GM12873 (cell line): Measurements from ENCODE around the gene LRRTM4.

Experiments used
- TF ChIP-seq, protein P1 (sequence below): IDR thresholded peaks from 2 replicates; pipeline ENCODE4 v1.5.1; 2012; ENCODE audit warnings: low read depth, mild to moderate bottlenecking, moderate library complexity, low read length, control low read depth; ENCODE audit not compliant: insufficient read depth; ENCODE audit errors: missing control alignments

LRRTM4 gene

GRCh38 chr2:76965772-76966171 is 556.4 kb downstream of the LRRTM4 start:
- TF ChIP-seq, protein P1, sequence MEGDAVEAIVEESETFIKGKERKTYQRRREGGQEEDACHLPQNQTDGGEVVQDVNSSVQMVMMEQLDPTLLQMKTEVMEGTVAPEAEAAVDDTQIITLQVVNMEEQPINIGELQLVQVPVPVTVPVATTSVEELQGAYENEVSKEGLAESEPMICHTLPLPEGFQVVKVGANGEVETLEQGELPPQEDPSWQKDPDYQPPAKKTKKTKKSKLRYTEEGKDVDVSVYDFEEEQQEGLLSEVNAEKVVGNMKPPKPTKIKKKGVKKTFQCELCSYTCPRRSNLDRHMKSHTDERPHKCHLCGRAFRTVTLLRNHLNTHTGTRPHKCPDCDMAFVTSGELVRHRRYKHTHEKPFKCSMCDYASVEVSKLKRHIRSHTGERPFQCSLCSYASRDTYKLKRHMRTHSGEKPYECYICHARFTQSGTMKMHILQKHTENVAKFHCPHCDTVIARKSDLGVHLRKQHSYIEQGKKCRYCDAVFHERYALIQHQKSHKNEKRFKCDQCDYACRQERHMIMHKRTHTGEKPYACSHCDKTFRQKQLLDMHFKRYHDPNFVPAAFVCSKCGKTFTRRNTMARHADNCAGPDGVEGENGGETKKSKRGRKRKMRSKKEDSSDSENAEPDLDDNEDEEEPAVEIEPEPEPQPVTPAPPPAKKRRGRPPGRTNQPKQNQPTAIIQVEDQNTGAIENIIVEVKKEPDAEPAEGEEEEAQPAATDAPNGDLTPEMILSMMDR = no peak

DNA sequence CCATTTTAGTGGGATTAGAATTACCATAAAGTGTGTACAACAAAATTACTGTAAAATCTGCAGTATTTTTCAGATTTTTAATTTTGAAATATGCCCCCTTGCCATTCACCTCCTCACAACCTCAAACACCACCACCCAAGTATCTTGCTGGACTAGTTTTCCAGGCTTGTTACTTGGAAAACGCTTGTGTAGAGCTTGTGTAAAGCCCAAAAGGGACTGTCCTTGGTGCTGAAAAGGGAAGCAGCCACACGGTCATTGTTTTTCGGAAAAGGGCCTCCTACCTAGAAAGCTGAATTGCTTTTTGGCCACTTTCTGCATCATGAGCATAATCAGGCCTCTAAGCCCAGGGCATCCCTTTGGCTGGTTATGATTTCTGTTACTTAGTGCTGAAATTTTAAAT is 563.4 kb downstream of the LRRTM4 start:
- TF ChIP-seq, protein P1 = no peak

DNA sequence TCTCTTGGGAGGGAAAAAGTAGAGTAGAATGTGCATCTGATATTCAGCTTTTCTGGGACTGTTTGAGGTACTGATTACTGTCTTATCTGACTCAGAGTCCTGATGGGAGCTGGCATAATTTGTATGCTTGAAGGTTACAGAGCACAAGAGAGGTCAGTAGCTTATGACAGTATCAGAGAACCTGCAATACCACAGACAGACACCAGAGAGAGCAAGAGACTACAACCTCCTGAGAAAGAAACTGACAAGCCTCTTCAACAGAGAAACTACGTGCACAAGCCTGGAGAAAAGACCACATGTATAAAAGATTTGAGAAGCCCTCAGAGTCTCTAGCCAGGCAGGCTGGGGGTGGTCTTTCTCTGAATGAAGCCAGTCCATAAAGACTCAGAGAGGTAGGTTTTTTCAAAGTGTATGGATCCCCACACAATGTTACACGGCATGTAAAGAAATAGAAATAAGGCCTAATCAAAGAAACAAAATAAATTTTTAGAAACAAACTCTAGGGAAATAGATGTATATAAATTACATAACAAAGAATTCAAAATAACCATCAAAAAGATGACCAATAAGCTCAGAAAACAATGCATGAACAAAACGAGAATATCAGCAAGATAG is 568.3 kb downstream of the LRRTM4 start:
- TF ChIP-seq, protein P1 = peak; percentile 75

GRCh38 chr2:76946631-76947145 is 575.5 kb downstream of the LRRTM4 start:
- TF ChIP-seq, protein P1 = no peak

DNA sequence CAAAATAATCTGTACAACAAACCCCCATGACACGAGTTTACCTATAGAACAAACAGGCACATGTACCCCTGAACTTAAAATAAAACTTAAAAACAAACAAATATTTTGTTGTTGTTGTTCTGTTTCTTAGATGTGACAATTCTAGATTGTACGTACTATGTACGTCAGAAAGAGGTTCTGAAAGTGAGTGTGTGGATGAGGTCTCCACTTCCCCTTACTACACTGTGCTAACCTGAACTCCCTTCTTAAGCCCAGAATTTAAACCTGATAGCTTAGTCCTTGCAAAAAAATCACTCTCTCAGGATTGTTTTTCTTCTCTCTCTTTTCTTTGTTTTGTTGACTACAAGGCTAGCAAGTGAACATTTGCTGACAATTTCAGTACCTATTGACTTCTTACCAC is 581.6 kb downstream of the LRRTM4 start:
- TF ChIP-seq, protein P1 = no peak

DNA sequence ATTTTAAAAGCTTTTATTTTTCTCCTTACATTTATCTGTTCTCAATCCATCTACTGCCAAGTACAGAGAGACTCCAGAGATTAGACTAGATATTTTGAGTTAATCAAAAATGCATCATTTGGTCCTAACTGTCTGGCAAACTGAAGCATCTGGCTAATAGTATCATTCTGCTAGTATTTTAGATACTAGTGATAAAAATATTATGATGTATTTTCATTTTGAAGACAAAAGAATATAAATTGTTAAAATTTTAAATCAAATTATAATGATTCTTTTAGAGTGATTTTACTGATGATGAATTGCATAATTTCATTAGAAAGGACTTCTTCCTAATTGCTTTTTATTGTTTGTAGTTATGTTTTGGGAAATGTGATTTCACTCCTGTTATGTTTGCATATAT is 584.0 kb downstream of the LRRTM4 start:
- TF ChIP-seq, protein P1 = no peak

DNA sequence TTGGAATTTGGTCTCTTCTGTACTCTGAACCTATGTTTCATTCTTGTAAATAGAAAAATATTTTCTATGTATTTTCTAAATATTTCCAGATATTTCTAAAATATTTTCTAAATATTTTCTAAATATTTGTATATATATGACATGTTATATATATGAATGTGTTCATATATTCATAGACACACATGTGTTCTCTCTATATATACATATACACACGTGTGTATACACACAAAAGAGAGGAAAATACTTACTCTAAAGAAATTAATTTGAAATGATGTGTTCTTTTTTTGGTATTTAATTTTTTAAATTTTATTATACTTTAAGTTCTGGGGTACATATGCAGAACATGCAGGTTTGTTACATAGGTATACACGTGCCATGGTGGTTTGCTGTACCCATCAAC is 589.6 kb downstream of the LRRTM4 start:
- TF ChIP-seq, protein P1 = no peak
